SK-N-SH treated with all-trans-retinoic acid at 6 μM for 48 hours (cell line): Measurements from ENCODE around the gene SNRNP48.

Experiments used
- ARNTL ChIP-seq: fragments of 450-650 bp; formaldehyde crosslinking; IDR thresholded peaks from 2 replicates; pipeline ENCODE4 v1.5.0; 2020; ENCODE audit warnings: low read depth, mild to moderate bottlenecking, moderate library complexity, borderline replicate concordance
- PATZ1 ChIP-seq: fragments of 250-450 bp; sonication (Bioruptor Pico); IDR thresholded peaks from 2 replicates; pipeline ENCODE4 v1.8.0; 2020; ENCODE audit warnings: mild to moderate bottlenecking, moderate library complexity, borderline replicate concordance
- POU6F1 ChIP-seq: fragments of 250-450 bp; sonication (Bioruptor Pico); IDR thresholded peaks from 2 replicates; pipeline ENCODE4 v1.8.0; 2021; ENCODE audit warnings: low read depth, mild to moderate bottlenecking, moderate library complexity, borderline replicate concordance
- SNAI2 ChIP-seq: fragments of 250-450 bp; sonication (Bioruptor Pico); IDR thresholded peaks from 2 replicates; pipeline ENCODE4 v1.5.0; 2020; ENCODE audit warnings: mild to moderate bottlenecking, moderate library complexity
- ZC3H10 ChIP-seq: fragments of 250-450 bp; sonication (Bioruptor Pico); IDR thresholded peaks from 2 replicates; pipeline ENCODE4 v1.5.1; 2021; ENCODE audit warnings: mild to moderate bottlenecking, moderate library complexity
- ZFP3 ChIP-seq: fragments of 250-450 bp; sonication (Bioruptor Pico); IDR thresholded peaks from 2 replicates; pipeline ENCODE4 v1.5.0; 2020; ENCODE audit warnings: mild to moderate bottlenecking, moderate library complexity

- TF ChIP-seq PATZ1 (no peak), ZFP3 (CRISPR knock-in tag) (no peak), POU6F1 (CRISPR knock-in tag) (no peak), ZC3H10 (CRISPR knock-in tag) (no peak), ARNTL (CRISPR knock-in tag) (no peak), SNAI2 (CRISPR knock-in tag) (no peak)
Measured at GRCh38 chr6:7588506-7588905, 1.5 kb upstream of the SNRNP48 start.
